Natural killer cell treated with Interleukin-12 subunit alpha and Interleukin-12 subunit beta and Interleukin-15 and Interleukin-18, amount 100 ng/mL, for 72 hours (primary cell): ENCODE results near the gene SCGN. TPM values are rescaled to one million over a fixed set of nuclear protein-coding genes. Genes with fewer than 3 reads are reported as not detected.
"Not testable (repeated sequence)": the region's sequence is repeated elsewhere in the genome, so short reads cannot be mapped to it uniquely, and the experiment has no call there.

Source experiments
- ATAC-seq, 2 donors: fragments of 150-1000 bp; cut with Tn5 transposase in 1 of 2; sonication (Bioruptor Pico), chemical (Tn5 transposase) in 1 of 2; 2 replicates each; pipeline ENCODE4 v1.10.0; 2021
- DNase-seq: peaks from one replicate; pipeline ENCODE4 v3.0.0; 2022; ENCODE audit warnings: low spot score
- H3K27ac Mint-ChIP-seq, 2 donors: 1 replicate in 1 of 2; 2 replicates in 1 of 2; pipeline ENCODE4 v1.8.0; 2022; ENCODE audit warnings: mixed read lengths in 2 of 2, mild to moderate bottlenecking in 1 of 2, moderate library complexity in 1 of 2
- H3K27me3 Mint-ChIP-seq, 2 donors: 1 replicate in 1 of 2; 2 replicates in 1 of 2; pipeline ENCODE4 v1.8.0; 2022; ENCODE audit warnings: mixed read lengths in 2 of 2
- H3K36me3 Mint-ChIP-seq: one replicate; pipeline ENCODE4 v1.8.0; 2022; ENCODE audit warnings: mixed read lengths
- H3K4me1 Mint-ChIP-seq, 2 donors: 1 replicate in 1 of 2; 2 replicates in 1 of 2; pipeline ENCODE4 v1.8.0; 2022; ENCODE audit warnings: low read depth in 2 of 2, mixed read lengths in 2 of 2, mild to moderate bottlenecking in 1 of 2
- H3K4me3 Mint-ChIP-seq: one replicate; pipeline ENCODE4 v1.8.0; 2022; ENCODE audit warnings: mixed read lengths
- H3K9me3 Mint-ChIP-seq: 2 replicates; pipeline ENCODE4 v1.8.0; 2022; ENCODE audit warnings: mixed read lengths
- total RNA-seq, 2 donors: library from RNA; stranded (reverse); gene quantifications; one replicate each; pipeline ENCODE4 v1.2.3, GENCODE V29; 2022

Gene SCGN
- total RNA-seq, 2 donors from 2014 or later: not detected

DNA sequence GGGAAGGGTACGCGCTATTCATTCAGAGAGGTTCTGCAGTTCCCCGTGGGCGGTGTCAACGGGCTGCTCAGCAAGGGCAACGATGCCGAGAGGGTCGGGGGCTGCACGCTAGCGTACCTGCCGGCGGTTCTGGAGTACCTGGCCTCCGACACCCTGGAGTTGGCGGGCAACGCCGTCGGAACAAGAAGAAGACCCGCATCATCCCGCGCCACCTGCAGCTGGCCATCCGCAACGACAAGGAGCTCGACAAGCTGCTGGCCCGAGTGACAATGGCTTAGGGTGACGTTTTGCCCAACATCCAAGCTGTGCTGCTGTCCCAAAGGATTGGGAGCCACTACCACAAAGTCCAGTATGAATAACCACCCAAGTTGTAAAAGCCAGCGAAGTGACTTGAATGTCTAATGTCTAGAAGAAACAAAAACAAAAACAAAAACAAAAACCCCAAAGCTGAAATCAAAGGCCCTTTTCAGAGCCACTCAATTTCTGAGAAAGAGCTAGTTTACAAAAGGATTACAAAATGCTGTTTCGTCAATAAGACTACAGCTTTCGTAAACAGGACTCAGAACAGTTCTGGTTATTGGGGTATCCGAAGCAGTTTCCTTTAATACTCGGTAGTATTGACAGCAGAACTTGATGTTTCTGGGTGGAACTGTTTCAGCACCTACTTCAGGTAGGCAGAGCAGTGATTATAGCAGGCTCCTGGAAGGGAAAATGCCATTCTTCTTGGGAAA, 80.6 kb downstream of the SCGN start:
- Mint-ChIP-seq H3K9me3 (no peaks in the 10 kb centered on the region), H3K27me3 (peaks cover 37 to 59% of the 10 kb centered on the region in 2 donors), H3K36me3 (peaks cover 4% of the 10 kb centered on the region), H3K4me1 (no peaks in the 10 kb centered on the region), H3K4me3 (no peak overlapping the region), H3K27ac (no peak overlapping the region)
- ATAC-seq: no peak
- no peak for DNase-seq

DNA sequence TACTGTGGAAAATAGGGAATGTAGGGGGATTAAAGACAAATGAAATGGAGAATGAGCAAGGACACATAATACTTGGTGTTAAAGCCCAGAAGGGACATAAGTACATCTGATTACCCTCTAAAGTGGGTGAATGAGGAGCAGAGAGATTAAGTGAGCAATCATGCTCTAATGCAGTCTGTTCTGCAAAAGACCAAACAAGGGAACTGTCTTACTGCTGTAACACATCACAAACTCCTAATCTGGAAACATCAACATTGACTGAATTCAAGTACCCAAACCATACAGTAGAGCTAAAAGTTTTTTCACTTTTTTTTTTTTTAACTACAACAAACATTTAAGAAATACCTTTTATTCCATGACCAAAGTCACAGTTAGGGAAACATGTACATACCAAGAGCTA, 83.2 kb downstream of the SCGN start:
- Mint-ChIP-seq H3K9me3 (no peaks in the 10 kb centered on the region), H3K4me1 (no peaks in the 10 kb centered on the region), H3K27ac (no peak overlapping the region), H3K27me3 (peaks cover 42 to 72% of the 10 kb centered on the region in 2 donors), H3K4me3 (no peak overlapping the region), H3K36me3 (peaks cover 4% of the 10 kb centered on the region)
- no peak for ATAC-seq
- no peak for DNase-seq

DNA sequence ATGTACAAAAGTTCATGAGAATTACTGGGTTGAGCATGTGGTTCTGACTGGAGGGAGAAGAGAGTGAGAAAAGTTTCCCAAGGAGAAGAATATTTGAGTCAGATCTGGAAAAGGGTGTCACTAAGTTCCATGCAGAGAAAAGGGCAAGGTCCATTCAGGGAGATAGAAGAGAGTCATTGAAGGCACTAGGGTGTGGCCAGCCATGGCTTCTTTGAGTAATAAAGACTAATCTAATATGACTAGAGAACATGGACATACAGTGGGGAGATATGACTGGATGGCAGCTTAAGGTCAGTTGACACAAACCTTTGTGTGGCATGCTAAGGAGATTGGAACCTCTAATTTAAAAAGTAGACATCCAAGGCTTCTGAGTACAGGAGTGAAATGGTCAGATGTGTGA, 91.9 kb downstream of the SCGN start:
- Mint-ChIP-seq H3K4me3 (no peak overlapping the region), H3K9me3 (no peaks in the 10 kb centered on the region), H3K27ac (no peak overlapping the region), H3K4me1 (no peaks in the 10 kb centered on the region), H3K27me3 (peaks cover 13 to 17% of the 10 kb centered on the region in 2 donors), H3K36me3 (no peaks in the 10 kb centered on the region)
- ATAC-seq (no peak), DNase-seq (no peak)

DNA sequence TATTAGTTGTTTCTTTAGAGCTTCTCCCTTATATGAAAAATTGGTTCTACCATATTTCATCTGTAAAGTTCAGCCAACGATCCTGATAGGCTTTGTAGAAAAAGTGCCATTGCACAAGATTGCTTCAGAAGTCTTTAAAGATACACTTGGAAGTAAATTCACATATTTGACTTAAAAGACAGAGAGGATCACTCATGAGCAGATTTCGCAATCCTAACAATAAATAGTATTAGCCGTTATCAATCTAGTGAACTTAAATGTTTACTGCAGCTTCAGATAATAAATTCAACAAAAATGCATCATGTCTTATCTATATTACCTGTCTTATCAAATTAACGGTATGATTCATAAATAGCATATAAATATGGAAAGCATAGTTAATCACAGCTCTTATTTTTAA, 93.8 kb downstream of the SCGN start:
- Mint-ChIP-seq H3K9me3 (no peaks in the 10 kb centered on the region), H3K27ac (no peak overlapping the region), H3K36me3 (no peaks in the 10 kb centered on the region), H3K27me3 (peaks cover 7 to 8% of the 10 kb centered on the region in 2 donors), H3K4me3 (no peak overlapping the region), H3K4me1 (no peaks in the 10 kb centered on the region)
- DNase-seq: no peak
- no peak for ATAC-seq

DNA sequence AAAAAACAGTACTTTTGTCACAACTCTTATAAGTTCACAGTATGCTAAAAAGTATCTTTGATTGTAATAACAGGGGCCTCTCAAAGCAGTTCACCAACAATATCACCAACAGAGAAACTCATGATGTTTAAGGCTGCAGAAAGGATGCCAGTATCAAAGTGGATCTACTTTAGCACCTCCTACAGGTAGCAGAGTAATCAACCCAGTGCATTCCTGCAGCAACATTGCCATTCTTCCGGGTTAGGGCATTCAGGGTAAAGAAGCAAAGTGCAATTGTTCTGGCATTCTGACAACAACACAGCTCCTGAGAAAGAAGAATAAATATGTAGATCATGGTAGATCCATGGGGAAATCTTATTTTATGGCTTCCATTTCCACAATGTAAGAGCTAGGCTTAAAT, 95.0 kb downstream of the SCGN start:
- peaks cover 6 to 8% of the 10 kb centered on the region in 2 donors for H3K27me3 Mint-ChIP-seq
- no peaks in the 10 kb centered on the region for H3K4me1 Mint-ChIP-seq
- no peak for DNase-seq

DNA sequence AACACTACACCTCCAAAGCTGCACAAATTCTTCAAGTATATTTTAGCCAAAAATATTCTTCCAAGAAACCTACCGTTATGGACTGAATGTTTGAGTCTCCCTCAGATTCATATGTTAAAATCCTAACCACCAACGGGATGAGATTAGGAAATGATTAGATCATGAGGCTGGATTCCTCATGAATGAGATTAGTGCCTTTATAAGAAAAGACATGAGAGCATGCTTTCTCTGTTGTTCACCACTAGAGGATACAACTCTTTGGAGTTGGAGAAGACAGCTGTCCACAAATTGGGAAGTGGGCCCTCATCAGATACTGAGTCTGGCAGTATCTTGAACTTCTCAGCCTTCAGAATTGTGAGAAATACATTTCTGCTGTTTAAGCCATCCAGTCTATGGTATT, 95.5 kb downstream of the SCGN start:
- ATAC-seq: no peak
- no peak overlapping the region for H3K27ac Mint-ChIP-seq
- DNase-seq: no peak
- H3K4me1 Mint-ChIP-seq: no peaks in the 10 kb centered on the region
- no peaks in the 10 kb centered on the region for H3K36me3 Mint-ChIP-seq
- peaks cover 6 to 8% of the 10 kb centered on the region in 2 donors for H3K27me3 Mint-ChIP-seq
- H3K4me3 Mint-ChIP-seq: no peak overlapping the region
- H3K9me3 Mint-ChIP-seq: no peaks in the 10 kb centered on the region

More for the DNA sequence above, 95.0 kb downstream of the SCGN start:
- no peaks in the 10 kb centered on the region for H3K9me3 Mint-ChIP-seq
- H3K36me3 Mint-ChIP-seq: no peaks in the 10 kb centered on the region
- H3K27ac Mint-ChIP-seq: no peak overlapping the region
- H3K4me3 Mint-ChIP-seq: no peak overlapping the region
- no peak for ATAC-seq

DNA sequence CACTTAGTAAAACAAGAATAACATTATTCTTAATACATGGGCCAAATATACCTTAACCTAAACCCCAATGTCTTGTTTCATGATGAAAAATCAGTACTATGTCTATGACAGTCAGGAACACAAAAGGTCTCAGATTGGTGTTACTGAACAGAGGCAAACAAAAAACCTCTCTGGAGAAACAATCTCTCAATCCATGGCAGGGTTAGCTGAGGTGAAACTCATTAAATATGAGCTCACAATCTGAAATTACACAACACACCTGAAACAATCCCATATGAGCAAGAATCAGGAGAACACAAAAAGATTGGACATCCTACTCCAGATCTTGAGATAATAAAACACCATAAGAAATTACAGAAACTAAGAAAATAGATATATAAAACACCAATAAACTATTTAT, 96.0 kb downstream of the SCGN start:
- Mint-ChIP-seq H3K4me3 (no peak overlapping the region), H3K4me1 (no peaks in the 10 kb centered on the region), H3K27me3 (peaks cover 6 to 9% of the 10 kb centered on the region in 2 donors), H3K27ac (no peak overlapping the region), H3K9me3 (no peaks in the 10 kb centered on the region), H3K36me3 (no peaks in the 10 kb centered on the region)
- ATAC-seq: no peak
- no peak for DNase-seq

DNA sequence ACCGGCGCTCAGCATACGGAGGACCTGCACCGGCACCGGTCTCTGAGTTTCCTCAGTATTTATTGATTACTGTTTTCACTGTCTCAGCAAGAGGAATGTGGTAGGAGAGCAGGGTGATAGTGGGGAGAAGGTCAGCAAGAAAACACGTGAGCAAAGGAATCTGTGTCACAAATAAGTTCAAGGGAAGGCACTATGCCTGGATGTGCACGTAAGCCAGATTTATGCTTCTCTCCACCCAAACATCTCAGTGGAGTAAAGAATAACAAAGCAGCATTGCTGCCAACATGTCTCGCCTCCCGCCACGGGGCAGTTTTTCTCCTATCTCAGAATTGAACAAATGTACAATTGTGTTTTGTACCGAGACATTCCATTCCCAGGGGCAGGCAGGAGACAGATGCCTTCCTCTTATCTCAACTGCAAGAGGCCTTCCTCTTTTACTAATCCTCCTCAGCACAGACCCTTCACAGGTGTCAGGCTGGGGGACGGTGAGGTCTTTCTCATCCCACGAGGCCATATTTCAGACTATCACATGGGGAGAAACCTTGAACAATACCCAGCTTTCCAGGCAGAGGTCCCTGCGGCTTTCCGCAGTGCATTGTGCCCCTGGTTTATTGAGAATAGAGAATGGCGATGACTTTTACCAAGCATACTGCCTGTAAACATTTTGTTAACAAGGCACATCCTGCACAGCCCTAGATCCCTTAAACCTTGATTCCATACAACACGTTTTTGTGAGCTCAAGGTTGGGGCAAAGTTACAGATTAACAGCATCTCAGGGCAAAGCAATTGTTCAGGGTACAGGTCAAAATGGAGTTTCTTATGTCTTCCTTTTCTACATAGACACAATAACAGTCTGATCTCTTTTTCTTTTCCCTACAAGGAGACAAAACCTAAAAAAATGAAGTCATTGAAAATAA, 96.8 kb downstream of the SCGN start:
- DNase-seq, H3K36me3 Mint-ChIP-seq, H3K9me3 Mint-ChIP-seq, H3K4me3 Mint-ChIP-seq, H3K4me1 Mint-ChIP-seq, ATAC-seq, H3K27ac Mint-ChIP-seq: not testable (repeated sequence)
- H3K27me3 Mint-ChIP-seq: peaks cover 10 to 12% of the 10 kb centered on the region in 2 donors

DNA sequence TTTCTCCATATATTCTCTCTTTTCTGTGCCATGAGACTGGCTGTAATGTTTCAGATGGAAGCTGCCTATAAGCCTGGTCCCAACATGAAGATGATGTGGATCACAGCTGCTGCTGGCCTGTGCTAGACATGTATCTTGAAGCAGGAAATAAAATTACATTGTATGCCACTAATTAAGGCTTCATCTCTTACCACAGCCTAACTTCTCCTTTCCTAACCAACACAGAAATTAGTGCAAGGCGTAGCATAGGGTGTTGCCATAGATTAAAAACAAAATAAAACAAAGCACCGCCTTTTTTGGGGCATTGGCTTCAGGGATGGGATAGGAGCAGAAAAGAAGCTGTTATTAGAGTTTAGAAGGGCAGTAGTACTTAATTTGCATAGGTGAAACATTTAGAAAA, 97.8 kb downstream of the SCGN start:
- H3K9me3 Mint-ChIP-seq: no peaks in the 10 kb centered on the region

DNA sequence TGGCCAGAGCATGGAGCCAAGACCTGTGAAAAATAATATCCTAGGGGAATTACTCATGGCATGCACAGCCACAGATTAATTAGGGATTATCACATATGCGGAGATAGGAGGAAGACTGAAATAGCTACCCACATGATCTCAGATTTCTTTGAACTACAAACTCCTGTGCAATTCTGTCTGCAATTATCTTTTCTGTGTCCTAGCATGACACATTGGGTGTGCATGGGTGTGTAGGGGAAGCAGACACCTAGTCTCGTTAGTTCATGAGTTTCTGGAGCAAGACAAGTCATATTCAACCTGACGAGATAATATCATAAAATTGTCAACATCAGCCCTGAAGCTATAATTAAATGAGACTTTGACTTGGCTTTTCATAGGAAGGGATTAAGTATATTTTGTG, 98.9 kb downstream of the SCGN start:
- Mint-ChIP-seq H3K4me1 (no peaks in the 10 kb centered on the region), H3K4me3 (no peak overlapping the region), H3K36me3 (no peaks in the 10 kb centered on the region), H3K27me3 (peaks cover 11 to 28% of the 10 kb centered on the region in 2 donors), H3K27ac (no peak overlapping the region), H3K9me3 (no peaks in the 10 kb centered on the region)
- ATAC-seq: no peak
- DNase-seq: no peak

More for the DNA sequence above, 97.8 kb downstream of the SCGN start:
- ATAC-seq (no peak), DNase-seq (no peak)
- Mint-ChIP-seq H3K4me1 (no peaks in the 10 kb centered on the region), H3K27me3 (peaks cover 11 to 19% of the 10 kb centered on the region in 2 donors), H3K36me3 (no peaks in the 10 kb centered on the region), H3K27ac (no peak overlapping the region), H3K4me3 (no peak overlapping the region)

Other genes with a start within 250 kb of the SCGN start
- gene SLC17A4, start 102.5 kb downstream of the SCGN start, total RNA-seq: not detected
- gene SLC17A1, start 179.8 kb downstream of the SCGN start, total RNA-seq: not detected
- not detected for gene SLC17A3, start 222.0 kb downstream of the SCGN start, total RNA-seq